ENCODE results near the gene LIFR. TPM values are rescaled to one million over a fixed set of nuclear protein-coding genes. Genes with fewer than 3 reads are reported as not detected.

The LIFR gene
- total RNA-seq, 1 experiment from 2014 or later: 7.8 TPM

GRCh38 chr5:38598994-38599617 lies 42.7 kb upstream of the LIFR start:
- H2AK5ac ChIP-seq (ENCODE audit: insufficient read length, low read length): no peak overlapping the region
- H3K23ac ChIP-seq (ENCODE audit: insufficient read length, low read depth, low read length): no peak overlapping the region
- H3K27me3 Mint-ChIP-seq (ENCODE audit: low read depth): no peaks in the 10 kb centered on the region
- no peaks in the 10 kb centered on the region; a peak in 1 of 7 replicates for H3K36me3 Mint-ChIP-seq (ENCODE audit: insufficient read depth in 1 of 3, low read depth in 3 of 3)
- H4K8ac ChIP-seq (replicated peaks; ENCODE audit: insufficient read length, low read depth, low read length): no peak overlapping the region
- H3K18ac ChIP-seq (ENCODE audit: insufficient read length, low read depth, low read length): no peak overlapping the region
- H2BK20ac ChIP-seq (ENCODE audit: low read depth, low read length, poor library complexity, severe bottlenecking): no peak overlapping the region
- no CpG with 5 or more reads among the region's 2 CpGs for WGBS (ENCODE audit: extremely low coverage, insufficient read length, low lambda C conversion rate)
- H3K79me1 ChIP-seq (ENCODE audit: insufficient read depth, low read depth, low read length, poor library complexity, severe bottlenecking): no peaks in the 10 kb centered on the region
- no peaks in the 10 kb centered on the region for H3K27me3 ChIP-seq (ENCODE audit: insufficient read depth, low read length)
- H3K4me2 ChIP-seq (ENCODE audit: insufficient read depth, insufficient read length, low read length): no peak overlapping the region
- H3K9me3 Mint-ChIP-seq: no peaks in the 10 kb centered on the region; a peak in 2 of 5 replicates
- H3K27ac Mint-ChIP-seq: no peak overlapping the region
- H4K20me1 ChIP-seq (ENCODE audit: control insufficient read depth, insufficient read depth, insufficient read length): no peaks in the 10 kb centered on the region
- H2BK120ac ChIP-seq (ENCODE audit: low read depth, low read length, poor library complexity, severe bottlenecking): no peak overlapping the region
- H3K79me2 ChIP-seq (ENCODE audit: insufficient read depth, low read length): no peaks in the 10 kb centered on the region
- no peak overlapping the region for H3K14ac ChIP-seq (ENCODE audit: insufficient read depth, low read length)
- no peak for TF ChIP-seq CTCF (conservative IDR thresholded peaks at IDR 0.05)
- H3K9me3 ChIP-seq (ENCODE audit: control insufficient read depth, low read depth, low read length): no peaks in the 10 kb centered on the region
- H3K4me1 ChIP-seq (ENCODE audit: insufficient read depth, low read length): peaks cover 3% of the 10 kb centered on the region; the same call in 1 of the 2 replicates
- no peak overlapping the region for H4K91ac ChIP-seq (ENCODE audit: insufficient read length, low read depth, low read length)
- no peak overlapping the region for H3K56ac ChIP-seq (ENCODE audit: insufficient read length, low read depth, low read length)
- no peak overlapping the region for H4K5ac ChIP-seq (ENCODE audit: insufficient read length, low read depth, low read length)
- no peak for DNase-seq
- H2BK15ac ChIP-seq (ENCODE audit: low read depth, low read length): no peak overlapping the region
- no peak overlapping the region for H2BK12ac ChIP-seq (ENCODE audit: insufficient read length, low read depth, low read length)
- no peak overlapping the region for H2AFZ ChIP-seq (ENCODE audit: low read length)
- no peak overlapping the region for H3K4ac ChIP-seq (ENCODE audit: low read depth, low read length)
- H3K23me2 ChIP-seq (ENCODE audit: insufficient read length, low read depth, low read length, poor library complexity, severe bottlenecking): no peaks in the 10 kb centered on the region
- H3T11ph ChIP-seq (ENCODE audit: low read length): no peak overlapping the region
- no peak overlapping the region for H3K4me3 Mint-ChIP-seq
- H3K27ac ChIP-seq (ENCODE audit: insufficient read length, low read depth, low read length): no peak overlapping the region
- H2BK5ac ChIP-seq (ENCODE audit: insufficient read length, low read length): no peak overlapping the region
- no peak overlapping the region for H3K9ac ChIP-seq (ENCODE audit: extremely low read depth, insufficient read length, low read length)
- peaks cover 8 to 19% of the 10 kb centered on the region in 2 experiments for H3K4me1 Mint-ChIP-seq

All from H9 (cell line).